Stimulated activated CD8-positive, alpha-beta memory T cell treated with anti-CD3 and anti-CD28 coated beads, Interleukin-7, amount 100 ng/mL, for 48 hours (primary cell): ENCODE results near the gene AJAP1.

Experiments
- DNase-seq, 2 donors: peaks; one replicate each; pipeline ENCODE4 v3.0.0-alpha.2; 2020; ENCODE audit warnings: low read depth in 1 of 2; ENCODE audit errors: extremely low read depth in 1 of 2

The AJAP1 gene

GRCh38 chr1:4676253-4676652, 21.8 kb downstream of the AJAP1 start:
- DNase-seq, result no peak

GRCh38 chr1:4677608-4678007, 23.2 kb downstream of the AJAP1 start:
- DNase-seq, result no peak

GRCh38 chr1:4678066-4678717, 23.8 kb downstream of the AJAP1 start:
- DNase-seq, result no peak

- DNase-seq, result no peak
Measured at GRCh38 chr1:4681026-4681425, 26.6 kb downstream of the AJAP1 start.

- DNase-seq, result no peak
Measured at GRCh38 chr1:4682607-4683220, 28.3 kb downstream of the AJAP1 start.

- no peak for DNase-seq
Measured at GRCh38 chr1:4684136-4684535, 29.7 kb downstream of the AJAP1 start.

- DNase-seq, result no peak
Measured at GRCh38 chr1:4684864-4685522, 30.6 kb downstream of the AJAP1 start.

- no peak for DNase-seq
Measured at GRCh38 chr1:4685523-4685865, 31.1 kb downstream of the AJAP1 start.

- no peak for DNase-seq
Measured at GRCh38 chr1:4687943-4688342, 33.5 kb downstream of the AJAP1 start.

GRCh38 chr1:4689271-4689935, 35.0 kb downstream of the AJAP1 start:
- DNase-seq, result no peak

- no peak for DNase-seq
Measured at GRCh38 chr1:4689941-4690635, 35.7 kb downstream of the AJAP1 start.

- no peak for DNase-seq
Measured at GRCh38 chr1:4690951-4691675, 36.7 kb downstream of the AJAP1 start.

- DNase-seq, result no peak
Measured at GRCh38 chr1:4691766-4692405, 37.5 kb downstream of the AJAP1 start.

- no peak for DNase-seq
Measured at GRCh38 chr1:4692437-4692836, 38.0 kb downstream of the AJAP1 start.

- no peak for DNase-seq
Measured at GRCh38 chr1:4693331-4693730, 38.9 kb downstream of the AJAP1 start.

- DNase-seq, result no peak
Measured at GRCh38 chr1:4693891-4694290, 39.5 kb downstream of the AJAP1 start.

GRCh38 chr1:4694492-4694891, 40.1 kb downstream of the AJAP1 start:
- DNase-seq, result no peak

- DNase-seq, result no peak
Measured at GRCh38 chr1:4695241-4695640, 40.8 kb downstream of the AJAP1 start.

GRCh38 chr1:4696161-4696745, 41.8 kb downstream of the AJAP1 start:
- DNase-seq, result no peak

- DNase-seq, result no peak
Measured at GRCh38 chr1:4696753-4697152, 42.3 kb downstream of the AJAP1 start.
